K562 treated with DMSO at 1 percent for 4 hours (cell line): ENCODE data around the gene DPPA2. TPM values are rescaled to one million over a fixed set of nuclear protein-coding genes. Genes with fewer than 3 reads are reported as not detected.

Source experiments
- total RNA-seq: library from RNA; unstranded; fragments of 300-600 nt; gene quantifications from 2 replicates; pipeline ENCODE4 v1.2.3, GENCODE V29; 2022; ENCODE audit not compliant: insufficient read depth

DPPA2 gene
- total RNA-seq: not detected in 2 replicates

GRCh38 chr3:109316162-109316730, at the start of gene DPPA2:
TSS of gene DPPA2 (minus strand) at chr3:109316517. CDS start at chr3:109314542, 1,975 bp downstream.

GRCh38 chr3:109337393-109337792, 21.1 kb upstream of the DPPA2 start, which contains the start of gene DPPA4:
TSS of gene DPPA4 (minus strand) at chr3:109337546. CDS start at chr3:109337517, 29 bp downstream.

Other genes starting within 250 kb of the DPPA2 start
- gene MORC1, start 198.4 kb downstream of the DPPA2 start, total RNA-seq: 0.59 and 1.2 TPM in 2 replicates
- not detected in 2 replicates for gene C3orf85, start 179.8 kb downstream of the DPPA2 start, total RNA-seq
- not detected in 2 replicates for gene DPPA4, start 21.0 kb upstream of the DPPA2 start, total RNA-seq